GM12878 (cell line): ENCODE measurements around the gene LFNG. TPM values are rescaled to one million over a fixed set of nuclear protein-coding genes. Genes with fewer than 3 reads are reported as not detected.

Experiments used
- ATAC-seq: fragments of 200-7000 bp; cut with Tn5 transposase; 3 replicates; pipeline ENCODE4 v1.9.1; 2020; ENCODE audit warnings: mild to moderate bottlenecking, moderate library complexity
- BruUV-seq: library from RNA; stranded (reverse); fragments of 400-500 nt; replicated peaks from 2 replicates; lab custom pipeline; 2021; lab: Mats Ljungman, UMichigan
- CTCF ChIA-PET: fragments of 300-600 bp; sonication (Branson Sonifier 250); formaldehyde crosslinking; extraction: SDS; loops from one replicate; lab custom pipeline; 2021; ENCODE audit warnings: inconsistent platforms; lab: Yijun Ruan, JAX
- POLR2A ChIA-PET: fragments of 350-600 bp; formaldehyde crosslinking; extraction: SDS; loops from one replicate; lab custom pipeline; 2021; ENCODE audit warnings: inconsistent platforms; lab: Charles Lee
- RAD21 ChIA-PET: fragments of 300-600 bp; sonication (Branson Sonifier 250); formaldehyde crosslinking; loops from one replicate; lab custom pipeline; 2023; ENCODE audit warnings: antibody characterized with exemption; ENCODE audit not compliant: unreplicated experiment; lab: Charles Lee
- SMC1A ChIA-PET: fragments of 300-600 bp; sonication (Branson Sonifier 250); formaldehyde crosslinking; loops from one replicate; lab custom pipeline; 2023; ENCODE audit not compliant: unreplicated experiment, uncharacterized antibody; lab: Charles Lee
- DNase-seq: peaks from one replicate; pipeline ENCODE4 v3.0.0-alpha.2; 2011; ENCODE audit warnings: low read depth, low spot score
- FAIRE-seq: peaks from 3 replicates; lab custom pipeline; 2011; peaks lifted over from hg19 to GRCh38; lab: Jason Lieb, UNC
- H2AFZ ChIP-seq: 2 replicates; pipeline ENCODE4 v1.6.0; 2011; ENCODE audit warnings: low read depth, low read length, control low read depth; ENCODE audit not compliant: control insufficient read depth
- H3K27ac ChIP-seq: 2 replicates; pipeline ENCODE4 v1.5.1; 2011; ENCODE audit warnings: control low read depth; ENCODE audit not compliant: control insufficient read depth, insufficient read depth
- H3K27me3 ChIP-seq, 2 experiments: replicated peaks in 1 of 2; 2 replicates each; pipeline versions ENCODE4 v1.6.0 to v1.6.1; 2011; ENCODE audit warnings: low read length in 1 of 2; ENCODE audit not compliant: control insufficient read depth in 2 of 2, insufficient read depth in 2 of 2
- H3K36me3 ChIP-seq, 2 experiments: 2 replicates each; pipeline ENCODE4 v1.5.1; 2011; ENCODE audit warnings: low read length in 1 of 2; ENCODE audit not compliant: control insufficient read depth in 2 of 2, insufficient read depth in 2 of 2
- H3K4me1 ChIP-seq: 2 replicates; pipeline ENCODE4 v1.6.1; 2011; ENCODE audit warnings: mild to moderate bottlenecking, low read length, moderate library complexity, mixed read lengths; ENCODE audit not compliant: control insufficient read depth, insufficient read depth
- H3K4me2 ChIP-seq: 2 replicates; pipeline ENCODE4 v1.6.0; 2011; ENCODE audit warnings: control low read depth; ENCODE audit not compliant: control insufficient read depth, insufficient read depth
- H3K4me3 ChIP-seq: fragments of 200-600 bp; sonication (generic); 2 replicates; pipeline ENCODE4 v1.5.1; 2016
- H3K79me2 ChIP-seq: 2 replicates; pipeline ENCODE4 v1.6.0; 2011; ENCODE audit warnings: low read length; ENCODE audit not compliant: control insufficient read depth, insufficient read depth
- H3K9ac ChIP-seq: 2 replicates; pipeline ENCODE4 v1.8.0; 2011; ENCODE audit warnings: low read length, control low read depth, mixed read lengths; ENCODE audit not compliant: control insufficient read depth, insufficient read depth
- H3K9me3 ChIP-seq: replicated peaks from 3 replicates; pipeline ENCODE4 v1.5.1; 2011; ENCODE audit warnings: mild to moderate bottlenecking, low read length; ENCODE audit not compliant: control insufficient read depth, insufficient read depth
- H4K20me1 ChIP-seq: 2 replicates; pipeline ENCODE4 v1.6.0; 2011; ENCODE audit not compliant: control insufficient read depth, insufficient read depth
- BCL3 ChIP-seq: IDR thresholded peaks from 2 replicates; pipeline ENCODE4 v1.6.1; 2011; ENCODE audit warnings: borderline replicate concordance, low read depth, mild to moderate bottlenecking, moderate library complexity, low read length; ENCODE audit not compliant: insufficient read depth, poor library complexity, severe bottlenecking
- DPF2 ChIP-seq: fragments of 450-650 bp; IDR thresholded peaks from 2 replicates; pipeline ENCODE4 v1.6.1; 2017; ENCODE audit warnings: mild to moderate bottlenecking
- E2F4 ChIP-seq: IDR thresholded peaks from 2 replicates; pipeline ENCODE4 v1.6.1; 2012; ENCODE audit warnings: low read depth, low read length, improper control_type of control experiment
- GATAD2B ChIP-seq: fragments of 450-650 bp; conservative IDR thresholded peaks from 2 replicates; pipeline ENCODE4 v1.6.1; 2017; ENCODE audit warnings: low read depth, mild to moderate bottlenecking, moderate library complexity
- HDAC2 ChIP-seq: fragments of 200-600 bp; sonication (generic); IDR thresholded peaks from 2 replicates; pipeline ENCODE4 v1.6.1; 2017
- KLF5 ChIP-seq: fragments of 450-650 bp; IDR thresholded peaks from 2 replicates; pipeline ENCODE4 v1.6.1; 2014; ENCODE audit warnings: mild to moderate bottlenecking; ENCODE audit not compliant: partially characterized antibody
- MYC ChIP-seq: IDR thresholded peaks from 2 replicates; pipeline ENCODE4 v1.6.1; 2011; ENCODE audit warnings: mild to moderate bottlenecking, low read length, moderate library complexity, inconsistent platforms; ENCODE audit not compliant: insufficient read depth, insufficient replicate concordance, insufficient read length, severe bottlenecking
- POLR2A ChIP-seq: IDR thresholded peaks from 2 replicates; pipeline ENCODE4 v1.6.1; 2011; ENCODE audit warnings: low read depth, mild to moderate bottlenecking, low read length
- REST ChIP-seq: IDR thresholded peaks from 2 replicates; pipeline ENCODE4 v1.6.1; 2012; ENCODE audit warnings: mild to moderate bottlenecking, low read depth, low read length
- SPI1 ChIP-seq: IDR thresholded peaks from 2 replicates; pipeline ENCODE4 v1.6.1; 2011; ENCODE audit warnings: low read depth, mild to moderate bottlenecking, low read length, moderate library complexity, borderline replicate concordance; ENCODE audit not compliant: insufficient read depth
- ZNF687 ChIP-seq: fragments of 450-650 bp; IDR thresholded peaks from 2 replicates; pipeline ENCODE4 v1.6.1; 2017; ENCODE audit warnings: mild to moderate bottlenecking, moderate library complexity
- WGBS: methylation state at CpG from one replicate; pipeline ENCODE4 v1.1.6; 2016; ENCODE audit warnings: low lambda C conversion rate; ENCODE audit not compliant: insufficient replicate concordance, insufficient coverage; ENCODE audit errors: missing lambda C conversion rate; 5-methylcytosine and 5-hydroxymethylcytosine counted together
- in situ Hi-C: fragments of 300-500 bp; cut with MboI; formaldehyde crosslinking; loops from 9 replicates; pipeline ENCODE4 v1.14.3; 2018; ENCODE audit warnings: mixed read lengths
- intact Hi-C: fragments of 100-400 bp; cut with micrococcal nuclease; formaldehyde crosslinking; loops from one replicate; pipeline ENCODE4 v1.14.2; 2022; ENCODE audit not compliant: unreplicated experiment
- polyA plus RNA-seq, 11 experiments: library from polyadenylated mRNA; depleted of rRNA in 4 of 11; unstranded in 6 of 11; stranded (reverse) in 5 of 11; fragments of >200 nt; fragmentation: Nextera tagmentation in 4 of 11; fragmentation: Illumina TruSeq in 1 of 11; extraction: Ambion mirVana in 4 of 11; extraction: Trizol in 1 of 11; gene quantifications; 1 replicate in 1 of 11; 2 replicates in 10 of 11; pipeline versions ENCODE4 v1.2.1 to v1.2.3, GENCODE V29; 2011 to 2016; ENCODE audit warnings: inconsistent platforms in 2 of 11, missing spikeins in 2 of 11, low read depth in 1 of 11
- total RNA-seq, 4 experiments: library from RNA; depleted of rRNA in 3 of 4; stranded (reverse); fragments of >200 nt in 3 of 4; fragmentation: Illumina TruSeq in 1 of 4; extraction: Trizol in 1 of 4; gene quantifications; 2 replicates each; pipeline versions ENCODE4 v1.2.1 to v1.2.3, GENCODE V29; 2013 to 2021

LFNG gene
- total and polyA plus RNA-seq, 10 of the 15 experiments (the other 5 are each of a cell fraction or from before 2014, with no cell fraction given), result 0.09 to 0.68 (median 0.33) TPM; not detected in 2

GRCh38 chr7:2510909-2511768 lies 8.4 kb upstream of the LFNG start:
- peak; percentile 45 for ATAC-seq
- no peaks in the 10 kb centered on the region for H3K79me2 ChIP-seq
- POLR2A ChIA-PET, result interaction anchor here (1.0 to 1.9 kb wide), 3 partner anchors 10 to 17 kb away, joined by 4 to 10 read pairs (median 5); no protein-coding TSS in a partner anchor
- H3K4me2 ChIP-seq, result peak overlapping the region; percentile 64; the same call in 1 of the 2 replicates
- intact Hi-C loops, result no loop called here
- no peak overlapping the region for H3K4me3 ChIP-seq
- no peak for FAIRE-seq
- peak overlapping the region; percentile 18; the same call in 1 of the 2 replicates for H3K27ac ChIP-seq
- H3K36me3 ChIP-seq, result no peaks in the 10 kb centered on the region
- RAD21 ChIA-PET, result interaction anchor here (1.5 kb wide), 1 partner anchor 18 kb away, joined by 5 read pairs; no protein-coding TSS in a partner anchor
- peaks cover 38% of the 10 kb centered on the region for H3K4me1 ChIP-seq
- WGBS, result 32% methylated on average over 27 of the region's 27 CpGs
- no peaks in the 10 kb centered on the region for H4K20me1 ChIP-seq
- in situ Hi-C loops, result no loop called here
- H3K9me3 ChIP-seq, result no peaks in the 10 kb centered on the region
- H3K9ac ChIP-seq, result peak overlapping the region; percentile 20; the same call in 1 of the 2 replicates
- H2AFZ ChIP-seq, result peak overlapping the region; percentile 87
- CTCF ChIA-PET, result interaction anchor here (1.1 kb wide), 2 partner anchors 42 to 199 kb away, joined by 3 read pairs; no protein-coding TSS in a partner anchor
- no peak for DNase-seq
- no TSS peak for BruUV-seq
- no peaks in the 10 kb centered on the region for H3K27me3 ChIP-seq
- SMC1A ChIA-PET, result interaction anchor here (0.6 kb wide), 1 partner anchor 203 kb away, joined by 3 read pairs; no protein-coding TSS in a partner anchor
- TF ChIP-seq MYC (no peak), REST (no peak), DPF2 (0 out of 2 replicates have a peak, but pooled peaks have one; percentile 42), GATAD2B (no peak), HDAC2 (no peak), ZNF687 (peak; percentile 50; the same call in 1 of the 2 replicates), POLR2A (peak; percentile 54; the same call in 1 of the 2 replicates), KLF5 (no peak), E2F4 (no peak), BCL3 (no peak), SPI1 (peak; percentile 39; the same call in 1 of the 2 replicates)
